ENCODE data around the gene RPS5.

DNA sequence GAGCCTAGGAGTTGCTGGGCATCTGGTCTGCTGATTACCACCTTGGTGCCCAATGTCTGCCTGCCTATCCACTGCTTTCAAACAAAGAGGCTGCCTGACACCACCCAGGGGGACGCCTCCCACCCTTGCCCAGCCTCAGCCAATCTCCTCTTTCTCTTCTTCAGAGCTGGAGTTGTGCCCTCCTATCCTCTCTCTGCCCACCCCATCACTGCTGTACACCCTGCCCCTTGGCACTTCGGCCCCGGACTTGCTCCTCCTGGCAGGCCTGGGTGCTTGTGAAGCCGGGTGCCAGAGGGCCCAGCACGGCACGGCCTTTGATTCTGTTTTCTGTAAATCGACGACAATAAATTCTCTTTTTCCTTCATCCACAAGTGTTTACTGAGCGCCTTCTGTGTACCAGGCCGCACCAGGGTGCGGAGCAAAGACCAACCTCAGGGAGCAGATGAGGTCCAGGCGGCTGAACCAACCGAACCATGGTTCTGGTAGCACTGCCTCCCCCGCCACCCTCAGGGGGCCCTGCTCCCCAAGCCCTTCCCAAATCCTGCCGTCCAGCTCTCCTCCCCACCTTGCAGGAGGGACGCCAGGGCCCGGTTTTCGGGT lies 13.3 kb downstream of the RPS5 start:
- TF ChIP-seq CTCF (IDR thresholded peaks at IDR 0.05) (no peak), POLR2A (IDR thresholded peaks at IDR 0.05) (no peak), POLR2AphosphoS5 (IDR thresholded peaks at IDR 0.05; ENCODE audit: insufficient read depth in 1 of 2, low read depth in 1 of 2) (no peak)
